SU-DHL-6 (cell line): Measurements from ENCODE around the gene RELA.

Experiments used
- H2AFZ ChIP-seq: fragments of 200-600 bp; sonication (generic); 2 replicates; pipeline ENCODE4 v1.6.1; 2014; ENCODE audit warnings: low read depth, mild to moderate bottlenecking, moderate library complexity, mixed read lengths, antibody characterized with exemption, low read length; ENCODE audit not compliant: severe bottlenecking
- H3F3A ChIP-seq: fragments of 200-600 bp; shearing (Covaris generic); 2 replicates; pipeline ENCODE4 v1.6.0; 2016; ENCODE audit warnings: antibody characterized with exemption, mild to moderate bottlenecking; ENCODE audit not compliant: insufficient read depth
- H3K27ac ChIP-seq: fragments of 200-600 bp; sonication (generic); 2 replicates; pipeline ENCODE4 v1.5.1; 2016; ENCODE audit warnings: low read depth, mild to moderate bottlenecking, low read length, moderate library complexity, mixed read lengths
- H3K27me3 ChIP-seq: fragments of 200-600 bp; sonication (generic), shearing (Covaris generic); 2 replicates; pipeline ENCODE4 v1.6.0; 2014; ENCODE audit warnings: mild to moderate bottlenecking, low read length
- H3K36me3 ChIP-seq: fragments of 200-600 bp; sonication (generic); 2 replicates; pipeline ENCODE4 v1.6.1; 2014; ENCODE audit warnings: mild to moderate bottlenecking, low read length, mixed read lengths
- H3K4me2 ChIP-seq: fragments of 300-600, 200-600 bp; shearing (Covaris generic), sonication (generic); 2 replicates; pipeline ENCODE4 v1.6.0; 2014; ENCODE audit warnings: low read length, low read depth, mild to moderate bottlenecking; ENCODE audit not compliant: poor library complexity, severe bottlenecking
- H3K4me3 ChIP-seq: fragments of 200-600 bp; sonication (generic); 2 replicates; pipeline ENCODE4 v1.5.1; 2014; ENCODE audit warnings: antibody characterized with exemption, low read length, mild to moderate bottlenecking, mixed read lengths; ENCODE audit not compliant: insufficient read depth, poor library complexity, severe bottlenecking
- H3K79me2 ChIP-seq: fragments of 200-600 bp; sonication (generic); 2 replicates; pipeline ENCODE4 v1.6.1; 2014; ENCODE audit warnings: mild to moderate bottlenecking, low read length, moderate library complexity; ENCODE audit not compliant: insufficient read depth
- H3K9ac ChIP-seq: fragments of 200-600 bp; sonication (generic); 2 replicates; pipeline ENCODE4 v1.7.0; 2014; ENCODE audit warnings: mild to moderate bottlenecking, low read length
- H3K9me2 ChIP-seq: fragments of 200-600 bp; sonication (generic); replicated peaks from 2 replicates; pipeline ENCODE4 v1.6.1; 2014; ENCODE audit warnings: low read length; ENCODE audit not compliant: insufficient read depth
- H3K9me3 ChIP-seq: fragments of 200-600 bp; sonication (generic); 2 replicates; pipeline ENCODE4 v1.6.1; 2014; ENCODE audit warnings: low read length, mixed read lengths; ENCODE audit not compliant: insufficient read depth
- H4K20me1 ChIP-seq: fragments of 200-600 bp; sonication (generic); 2 replicates; pipeline ENCODE4 v1.6.1; 2014; ENCODE audit warnings: low read depth, mild to moderate bottlenecking, antibody characterized with exemption, low read length, moderate library complexity, mixed read lengths
- CTCF ChIP-seq: fragments of 200-600 bp; sonication (generic); IDR thresholded peaks from one replicate; pipeline ENCODE4 v1.5.1; 2017; ENCODE audit warnings: antibody characterized with exemption, mild to moderate bottlenecking, low read length, moderate library complexity; ENCODE audit not compliant: insufficient read depth, poor library complexity, severe bottlenecking
- EZH2phosphoT487 ChIP-seq: fragments of 200-600 bp; sonication (generic), shearing (Covaris generic); conservative IDR thresholded peaks from 2 replicates; pipeline ENCODE4 v1.6.1; 2018; ENCODE audit warnings: mild to moderate bottlenecking, antibody characterized with exemption, low read length, moderate library complexity, mixed read lengths

The RELA gene

GRCh38 chr11:65607614-65608426 is 54.9 kb downstream of the RELA start:
- no peak for TF ChIP-seq CTCF
- no peak for TF ChIP-seq EZH2phosphoT487
- Histone ChIP-seq H4K20me1 (no peaks in the 10 kb centered on the region), H3K27ac (no peak overlapping the region), H3K4me3 (no peak overlapping the region), H3K9me3 (no peaks in the 10 kb centered on the region), H3K9ac (no peak overlapping the region), H3K27me3 (no peaks in the 10 kb centered on the region), H3K79me2 (no peaks in the 10 kb centered on the region), H3K36me3 (no peaks in the 10 kb centered on the region), H3K9me2 (no peaks in the 10 kb centered on the region), H3K4me2 (no peak overlapping the region), H3F3A (no peaks in the 10 kb centered on the region), H2AFZ (no peak overlapping the region)

GRCh38 chr11:65606876-65607613 is 55.7 kb downstream of the RELA start:
- Histone ChIP-seq H3F3A (no peaks in the 10 kb centered on the region), H3K36me3 (no peaks in the 10 kb centered on the region), H3K9me3 (no peaks in the 10 kb centered on the region), H3K4me3 (no peak overlapping the region), H3K9ac (no peak overlapping the region), H3K9me2 (no peaks in the 10 kb centered on the region), H3K4me2 (no peak overlapping the region), H3K27ac (no peak overlapping the region), H4K20me1 (no peaks in the 10 kb centered on the region), H3K79me2 (no peaks in the 10 kb centered on the region), H2AFZ (no peak overlapping the region), H3K27me3 (no peaks in the 10 kb centered on the region)
- no peak for TF ChIP-seq CTCF
- no peak for TF ChIP-seq EZH2phosphoT487

DNA sequence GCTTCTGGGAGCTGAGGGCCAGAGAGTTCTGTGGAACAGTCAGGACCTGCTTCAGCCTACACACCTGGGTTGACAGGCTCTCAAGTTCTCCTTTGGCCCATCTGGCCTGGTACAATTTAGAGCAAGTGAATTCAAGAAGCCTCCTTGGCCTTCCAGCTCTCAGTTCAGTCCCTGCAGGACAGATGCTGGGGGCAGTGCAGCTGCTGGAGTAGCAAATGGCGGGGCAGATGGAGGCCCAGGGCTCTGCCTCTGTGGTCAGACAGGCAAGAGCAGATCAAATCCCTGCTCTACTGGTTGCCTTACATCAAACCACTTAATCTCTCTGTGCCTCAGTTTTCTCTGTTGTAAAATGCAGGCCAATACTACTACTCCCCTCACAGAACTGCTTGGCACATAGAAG is 58.5 kb downstream of the RELA start:
- no peaks in the 10 kb centered on the region for H3K27me3 ChIP-seq
- no peaks in the 10 kb centered on the region for H3F3A ChIP-seq
- no peak overlapping the region for H3K9ac ChIP-seq
- no peaks in the 10 kb centered on the region for H3K9me2 ChIP-seq
- H4K20me1 ChIP-seq, result no peaks in the 10 kb centered on the region
- TF ChIP-seq EZH2phosphoT487, result no peak
- no peak for TF ChIP-seq CTCF
- H3K4me2 ChIP-seq, result no peak overlapping the region
- H3K36me3 ChIP-seq, result no peaks in the 10 kb centered on the region
- H3K4me3 ChIP-seq, result no peak overlapping the region
- no peaks in the 10 kb centered on the region for H3K79me2 ChIP-seq
- H3K9me3 ChIP-seq, result no peaks in the 10 kb centered on the region
- no peak overlapping the region for H2AFZ ChIP-seq
- no peak overlapping the region for H3K27ac ChIP-seq
